ENCODE results near the gene FAM107B. TPM values are rescaled to one million over a fixed set of nuclear protein-coding genes. Genes with fewer than 3 reads are reported as not detected.

FAM107B gene
- total RNA-seq, 1 donor = 30.0 TPM

DNA sequence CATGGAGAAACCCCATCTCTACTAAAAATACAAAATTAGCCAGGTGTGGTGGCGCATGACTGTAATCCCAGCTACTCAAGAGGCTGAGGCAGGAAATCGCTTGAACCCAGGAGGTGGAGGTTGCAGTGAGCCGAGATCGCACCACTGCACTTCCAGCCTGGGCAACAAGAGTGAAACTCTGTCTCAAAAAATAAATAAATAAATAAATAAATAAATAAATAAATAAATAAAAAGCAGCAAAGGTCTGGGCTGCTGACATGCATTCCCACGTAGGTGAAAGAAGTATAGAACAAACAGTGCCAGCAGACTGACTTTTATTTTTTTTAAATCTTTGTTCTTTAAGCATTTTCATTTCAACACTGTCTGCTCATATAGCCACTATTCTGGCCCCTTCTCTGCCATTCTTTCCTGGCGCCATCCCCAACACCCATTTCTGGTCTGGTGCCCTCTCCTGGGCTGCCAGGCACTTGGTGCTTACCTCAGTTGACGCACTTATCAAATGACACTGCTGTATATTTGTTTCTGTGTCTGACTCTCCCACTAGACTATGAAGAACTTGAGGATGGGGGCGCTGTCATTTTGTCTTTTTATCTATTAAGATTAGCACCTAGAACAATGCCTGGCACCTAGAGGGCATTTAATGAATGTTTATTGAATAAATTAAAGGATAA lies 15.6 kb downstream of the FAM107B start:
- TF ChIP-seq, protein P1, sequence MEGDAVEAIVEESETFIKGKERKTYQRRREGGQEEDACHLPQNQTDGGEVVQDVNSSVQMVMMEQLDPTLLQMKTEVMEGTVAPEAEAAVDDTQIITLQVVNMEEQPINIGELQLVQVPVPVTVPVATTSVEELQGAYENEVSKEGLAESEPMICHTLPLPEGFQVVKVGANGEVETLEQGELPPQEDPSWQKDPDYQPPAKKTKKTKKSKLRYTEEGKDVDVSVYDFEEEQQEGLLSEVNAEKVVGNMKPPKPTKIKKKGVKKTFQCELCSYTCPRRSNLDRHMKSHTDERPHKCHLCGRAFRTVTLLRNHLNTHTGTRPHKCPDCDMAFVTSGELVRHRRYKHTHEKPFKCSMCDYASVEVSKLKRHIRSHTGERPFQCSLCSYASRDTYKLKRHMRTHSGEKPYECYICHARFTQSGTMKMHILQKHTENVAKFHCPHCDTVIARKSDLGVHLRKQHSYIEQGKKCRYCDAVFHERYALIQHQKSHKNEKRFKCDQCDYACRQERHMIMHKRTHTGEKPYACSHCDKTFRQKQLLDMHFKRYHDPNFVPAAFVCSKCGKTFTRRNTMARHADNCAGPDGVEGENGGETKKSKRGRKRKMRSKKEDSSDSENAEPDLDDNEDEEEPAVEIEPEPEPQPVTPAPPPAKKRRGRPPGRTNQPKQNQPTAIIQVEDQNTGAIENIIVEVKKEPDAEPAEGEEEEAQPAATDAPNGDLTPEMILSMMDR (IDR thresholded peaks at IDR 0.05; ENCODE audit: extremely low read depth, low read depth, low read length) = no peak
- no peaks in the 10 kb centered on the region for H4K20me1 ChIP-seq (ENCODE audit: insufficient read depth, low read length)
- no peaks in the 10 kb centered on the region for H3K79me2 ChIP-seq (ENCODE audit: insufficient read depth, low read length)
- H3K36me3 ChIP-seq (ENCODE audit: insufficient read depth, low read length) = no peaks in the 10 kb centered on the region
- DNase-seq (ENCODE audit: insufficient read length, low spot score, missing footprints) = peak; percentile 19
- H3K4me2 ChIP-seq (ENCODE audit: insufficient read depth, low read length) = no peak overlapping the region
- H2AFZ ChIP-seq (ENCODE audit: low read length) = no peak overlapping the region
- H3K27ac ChIP-seq (ENCODE audit: low read depth, low read length) = no peak overlapping the region
- H3K4me3 ChIP-seq (ENCODE audit: insufficient read depth, low read length) = no peak overlapping the region
- no peaks in the 10 kb centered on the region for H3K9me3 ChIP-seq (ENCODE audit: low read depth, low read length)
- H3K27me3 ChIP-seq (ENCODE audit: insufficient read depth, low read length) = no peaks in the 10 kb centered on the region
- no peaks in the 10 kb centered on the region for H3K4me1 ChIP-seq (ENCODE audit: insufficient read depth, low read length)

DNA sequence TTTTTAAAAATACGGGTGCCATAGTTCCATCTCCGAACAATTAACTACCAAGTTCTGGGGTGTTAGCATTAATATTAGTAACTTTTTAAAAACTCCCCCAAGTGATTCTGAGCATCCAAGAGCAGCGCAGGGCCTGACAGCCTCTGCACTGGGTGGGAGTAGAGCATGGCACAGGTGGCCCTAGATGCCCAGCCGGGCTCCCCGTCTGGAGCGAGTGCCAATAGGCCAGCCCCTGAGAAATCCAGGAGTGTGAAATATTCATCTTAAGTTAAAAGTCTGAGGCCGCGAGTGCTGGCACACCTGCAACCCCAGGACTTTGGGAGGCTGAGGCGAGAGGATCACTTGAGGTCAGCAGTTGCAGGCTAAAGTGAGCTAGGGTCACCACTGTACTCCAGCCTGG lies 16.2 kb downstream of the FAM107B start:
- no peak overlapping the region for H2AFZ ChIP-seq (ENCODE audit: low read length)
- H3K4me1 ChIP-seq (ENCODE audit: insufficient read depth, low read length) = no peaks in the 10 kb centered on the region
- H3K36me3 ChIP-seq (ENCODE audit: insufficient read depth, low read length) = no peaks in the 10 kb centered on the region
- H4K20me1 ChIP-seq (ENCODE audit: insufficient read depth, low read length) = no peaks in the 10 kb centered on the region
- no peak overlapping the region for H3K4me2 ChIP-seq (ENCODE audit: insufficient read depth, low read length)
- no peaks in the 10 kb centered on the region for H3K9me3 ChIP-seq (ENCODE audit: low read depth, low read length)
- no peaks in the 10 kb centered on the region for H3K27me3 ChIP-seq (ENCODE audit: insufficient read depth, low read length)
- no peak overlapping the region for H3K4me3 ChIP-seq (ENCODE audit: insufficient read depth, low read length)
- H3K27ac ChIP-seq (ENCODE audit: low read depth, low read length) = no peak overlapping the region
- DNase-seq (ENCODE audit: insufficient read length, low spot score, missing footprints) = no peak
- TF ChIP-seq, protein P1 (IDR thresholded peaks at IDR 0.05; ENCODE audit: extremely low read depth, low read depth, low read length) = no peak
- no peaks in the 10 kb centered on the region for H3K79me2 ChIP-seq (ENCODE audit: insufficient read depth, low read length)

DNA sequence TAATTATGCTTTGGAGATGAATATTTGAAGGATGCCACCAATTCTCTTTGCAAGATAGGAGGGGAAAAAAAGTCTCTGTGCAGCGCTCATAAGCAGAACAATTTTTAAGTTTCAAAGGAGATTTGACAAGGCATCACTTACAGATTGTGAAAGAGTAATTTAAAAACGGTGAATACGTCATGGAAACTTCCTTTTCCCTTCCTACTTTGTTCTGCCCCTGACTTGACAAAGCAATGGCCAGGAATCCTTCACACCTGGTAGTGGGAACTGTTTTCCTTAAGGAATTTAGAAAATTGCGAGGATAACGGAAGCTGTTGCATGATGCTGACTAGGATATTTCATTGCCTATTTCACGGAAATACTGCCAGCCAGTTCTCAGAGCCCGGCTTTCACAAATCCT lies 16.7 kb downstream of the FAM107B start:
- H3K4me3 ChIP-seq (ENCODE audit: insufficient read depth, low read length) = no peak overlapping the region
- no peak for DNase-seq (ENCODE audit: insufficient read length, low spot score, missing footprints)
- no peaks in the 10 kb centered on the region for H3K9me3 ChIP-seq (ENCODE audit: low read depth, low read length)
- no peak overlapping the region for H2AFZ ChIP-seq (ENCODE audit: low read length)
- no peak overlapping the region for H3K27ac ChIP-seq (ENCODE audit: low read depth, low read length)
- H3K79me2 ChIP-seq (ENCODE audit: insufficient read depth, low read length) = no peaks in the 10 kb centered on the region
- TF ChIP-seq, protein P1 (IDR thresholded peaks at IDR 0.05; ENCODE audit: extremely low read depth, low read depth, low read length) = no peak
- no peaks in the 10 kb centered on the region for H3K36me3 ChIP-seq (ENCODE audit: insufficient read depth, low read length)
- H4K20me1 ChIP-seq (ENCODE audit: insufficient read depth, low read length) = no peaks in the 10 kb centered on the region
- H3K4me2 ChIP-seq (ENCODE audit: insufficient read depth, low read length) = no peak overlapping the region
- no peaks in the 10 kb centered on the region for H3K4me1 ChIP-seq (ENCODE audit: insufficient read depth, low read length)
- no peaks in the 10 kb centered on the region for H3K27me3 ChIP-seq (ENCODE audit: insufficient read depth, low read length)

DNA sequence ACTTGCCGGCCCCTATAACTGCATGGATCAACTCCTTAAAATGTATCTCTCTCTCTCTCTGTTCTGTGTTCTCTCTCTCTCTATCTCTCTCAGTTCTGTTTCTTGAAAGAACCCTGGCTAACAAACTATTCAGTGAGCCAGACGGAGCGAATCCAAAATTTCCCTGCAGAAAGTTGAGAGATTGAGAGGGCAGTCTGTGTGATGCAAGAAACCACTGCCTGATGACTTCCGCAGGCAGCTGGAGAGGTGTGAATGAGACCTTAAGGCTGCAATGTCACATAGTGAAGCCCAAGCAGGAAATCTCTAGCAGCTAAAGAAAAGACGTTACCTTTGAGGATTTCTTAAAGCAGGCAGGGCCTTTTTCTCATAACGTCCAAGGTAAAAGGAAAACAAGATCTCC lies 17.3 kb downstream of the FAM107B start:
- DNase-seq (ENCODE audit: insufficient read length, low spot score, missing footprints) = no peak
- Histone ChIP-seq H3K4me2 (ENCODE audit: insufficient read depth, low read length) (no peak overlapping the region), H3K4me3 (ENCODE audit: insufficient read depth, low read length) (no peak overlapping the region), H3K27ac (ENCODE audit: low read depth, low read length) (no peak overlapping the region), H4K20me1 (ENCODE audit: insufficient read depth, low read length) (no peaks in the 10 kb centered on the region), H3K9me3 (ENCODE audit: low read depth, low read length) (no peaks in the 10 kb centered on the region), H3K27me3 (ENCODE audit: insufficient read depth, low read length) (no peaks in the 10 kb centered on the region), H3K79me2 (ENCODE audit: insufficient read depth, low read length) (no peaks in the 10 kb centered on the region), H3K4me1 (ENCODE audit: insufficient read depth, low read length) (no peaks in the 10 kb centered on the region), H2AFZ (ENCODE audit: low read length) (no peak overlapping the region), H3K36me3 (ENCODE audit: insufficient read depth, low read length) (no peaks in the 10 kb centered on the region)
- TF ChIP-seq, protein P1 (IDR thresholded peaks at IDR 0.05; ENCODE audit: extremely low read depth, low read depth, low read length) = no peak

Measured in osteoblast (primary cell).